ENCODE results near the gene ACADSB.

- no peak for TF ChIP-seq CTCF (IDR thresholded peaks at IDR 0.05; ENCODE audit: low read length)
- TF ChIP-seq EZH2 (optimal IDR thresholded peaks at IDR 0.05; ENCODE audit: low read depth, low read length) = no peak
Measured at GRCh38 chr10:123061865-123062264, 53.1 kb downstream of the ACADSB start.
